GM20000 (cell line): Measurements from ENCODE around the gene RRP9.

ENCODE experiments used
- DNase-seq: peaks from one replicate; pipeline ENCODE4 v3.0.0; 2012; ENCODE audit warnings: low spot score
- TF ChIP-seq, protein P1 (sequence below): IDR thresholded peaks from 2 replicates; pipeline ENCODE4 v1.5.1; 2012; ENCODE audit warnings: mild to moderate bottlenecking, control low read depth; ENCODE audit errors: extremely low read depth, missing control alignments

The RRP9 gene

DNA sequence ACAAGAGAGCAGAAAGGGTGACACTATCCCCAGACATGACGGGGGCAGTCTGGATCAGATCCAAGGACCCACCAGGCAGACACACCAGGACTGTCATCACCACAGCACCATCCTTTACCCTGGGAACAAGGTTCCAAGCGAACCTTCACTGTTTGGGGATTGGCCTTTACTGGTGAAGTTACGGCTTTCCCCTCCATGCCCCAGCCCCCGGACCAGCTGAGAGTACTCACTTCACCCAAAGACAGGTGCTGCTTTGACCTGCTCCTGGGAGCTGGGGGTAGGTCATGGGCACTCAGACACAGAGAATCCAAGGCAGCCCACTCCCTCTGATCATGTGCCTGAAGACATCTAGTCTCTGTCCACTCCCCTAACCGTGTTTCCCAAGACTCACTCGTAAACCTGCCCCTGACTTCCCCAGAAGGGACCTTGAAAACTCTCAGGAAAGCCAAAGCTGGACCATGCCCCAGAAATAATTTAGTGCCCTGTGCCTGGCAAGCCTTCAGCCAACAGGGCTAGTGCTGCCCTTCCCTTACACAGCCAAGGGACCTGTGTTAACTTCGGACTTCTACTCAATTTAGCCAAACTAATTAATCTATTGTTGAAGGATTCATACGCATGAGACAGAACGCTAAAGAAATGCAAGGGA is 2.8 kb downstream of the RRP9 start:
- TF ChIP-seq, protein P1, sequence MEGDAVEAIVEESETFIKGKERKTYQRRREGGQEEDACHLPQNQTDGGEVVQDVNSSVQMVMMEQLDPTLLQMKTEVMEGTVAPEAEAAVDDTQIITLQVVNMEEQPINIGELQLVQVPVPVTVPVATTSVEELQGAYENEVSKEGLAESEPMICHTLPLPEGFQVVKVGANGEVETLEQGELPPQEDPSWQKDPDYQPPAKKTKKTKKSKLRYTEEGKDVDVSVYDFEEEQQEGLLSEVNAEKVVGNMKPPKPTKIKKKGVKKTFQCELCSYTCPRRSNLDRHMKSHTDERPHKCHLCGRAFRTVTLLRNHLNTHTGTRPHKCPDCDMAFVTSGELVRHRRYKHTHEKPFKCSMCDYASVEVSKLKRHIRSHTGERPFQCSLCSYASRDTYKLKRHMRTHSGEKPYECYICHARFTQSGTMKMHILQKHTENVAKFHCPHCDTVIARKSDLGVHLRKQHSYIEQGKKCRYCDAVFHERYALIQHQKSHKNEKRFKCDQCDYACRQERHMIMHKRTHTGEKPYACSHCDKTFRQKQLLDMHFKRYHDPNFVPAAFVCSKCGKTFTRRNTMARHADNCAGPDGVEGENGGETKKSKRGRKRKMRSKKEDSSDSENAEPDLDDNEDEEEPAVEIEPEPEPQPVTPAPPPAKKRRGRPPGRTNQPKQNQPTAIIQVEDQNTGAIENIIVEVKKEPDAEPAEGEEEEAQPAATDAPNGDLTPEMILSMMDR: no peak
- no peak for DNase-seq

DNA sequence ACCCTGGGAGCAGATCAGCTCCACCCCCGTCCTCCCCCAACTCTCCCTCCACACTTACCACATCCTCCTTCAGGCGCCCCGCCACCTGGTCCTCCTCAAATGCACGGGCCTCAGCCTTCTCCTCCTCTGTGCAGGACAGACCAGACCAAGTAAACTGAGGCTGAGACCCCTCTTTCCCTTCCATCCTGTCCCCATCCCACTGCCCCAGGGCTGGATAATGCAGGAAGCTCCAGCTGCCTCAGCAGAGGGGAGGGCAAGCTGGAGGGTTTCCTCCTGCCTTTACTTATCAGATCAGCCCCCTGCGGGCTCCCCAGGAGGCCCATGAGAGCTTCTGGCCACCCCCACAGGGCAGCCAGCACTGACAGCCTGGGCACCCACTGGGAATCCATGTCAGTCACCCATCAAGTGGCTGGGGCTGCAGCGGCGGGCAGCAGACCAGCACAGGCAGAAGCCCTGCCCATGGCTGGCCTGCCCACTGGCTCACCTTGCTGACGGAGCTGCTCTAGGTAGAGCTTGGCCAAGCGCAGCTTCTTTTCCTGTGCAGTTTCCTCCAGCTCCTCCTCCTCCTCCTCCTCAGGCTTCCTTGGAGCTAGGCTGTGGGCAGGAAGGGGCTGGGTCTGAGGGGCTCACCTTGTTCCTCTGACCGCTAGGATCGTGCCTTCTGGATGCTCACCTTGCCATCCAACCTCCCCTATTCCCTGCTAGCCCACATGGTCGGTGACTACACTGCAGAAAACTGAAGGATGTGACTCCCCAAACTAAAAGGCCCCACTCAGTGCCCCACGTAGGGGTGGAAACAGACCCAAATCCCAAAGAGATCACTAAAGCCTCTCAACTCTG is 3.9 kb downstream of the RRP9 start:
- TF ChIP-seq, protein P1: no peak
- DNase-seq: no peak

DNA sequence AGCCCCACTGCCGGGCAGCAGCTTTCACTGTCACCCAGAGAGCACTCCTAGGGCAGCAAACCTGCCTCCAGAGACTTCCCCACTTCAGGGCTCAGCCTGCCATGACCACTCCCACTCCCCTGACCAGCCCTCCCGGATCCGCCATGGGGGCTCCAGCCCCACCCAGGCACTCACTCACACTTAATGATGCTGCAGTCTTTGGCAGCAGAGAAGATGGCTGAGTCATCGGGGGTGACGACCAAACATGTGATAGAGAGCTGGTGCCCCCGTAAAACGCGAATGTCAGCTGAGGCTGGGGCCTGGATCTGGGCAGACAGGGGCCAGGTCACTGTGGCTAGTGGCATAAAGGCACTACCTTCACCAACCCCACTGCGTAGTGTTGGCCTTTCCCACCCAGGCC is 4.7 kb downstream of the RRP9 start:
- no peak for DNase-seq
- TF ChIP-seq, protein P1: no peak

DNA sequence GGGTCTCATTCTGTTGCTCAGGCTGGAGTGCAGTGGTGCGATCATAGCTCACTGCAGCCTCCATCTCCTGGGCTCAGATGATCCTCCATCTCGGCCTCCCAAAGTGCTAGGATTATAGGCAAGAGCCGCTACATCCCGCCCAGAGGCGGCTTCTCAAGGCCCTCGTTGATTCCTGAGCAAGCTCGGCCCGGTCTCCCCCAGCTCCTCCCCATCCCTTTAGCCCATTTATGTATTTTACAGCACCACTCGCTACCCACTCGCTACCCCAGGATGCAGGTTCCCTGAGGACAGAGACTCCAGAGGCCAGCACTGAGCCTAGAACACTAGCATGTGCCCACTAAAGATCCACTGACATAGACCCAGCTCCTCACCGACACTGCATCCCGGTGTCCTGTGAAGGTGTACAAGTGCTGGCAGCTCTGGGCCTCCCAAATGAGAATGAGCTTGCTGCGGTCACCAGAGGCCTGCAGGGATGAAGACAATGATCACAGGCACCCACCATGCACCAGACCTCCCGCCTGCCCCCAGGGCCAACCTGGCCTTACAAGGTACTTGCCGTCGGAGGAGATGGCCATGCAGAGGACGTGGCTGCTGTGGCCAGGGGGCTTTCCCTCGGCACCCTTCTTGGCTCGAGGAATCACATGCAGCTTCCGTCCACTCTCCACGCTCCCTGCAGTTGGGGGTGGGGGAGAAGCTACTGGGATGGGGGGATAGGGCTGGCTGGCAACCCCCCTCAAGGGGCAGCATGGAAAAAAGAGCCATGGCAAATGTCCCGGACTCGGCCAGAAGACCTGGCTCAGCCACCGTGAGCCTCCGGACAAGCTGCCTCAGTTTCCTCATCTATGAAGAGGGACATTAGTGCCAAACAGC is 5.6 kb downstream of the RRP9 start:
- no peak for DNase-seq
- TF ChIP-seq, protein P1: no peak

DNA sequence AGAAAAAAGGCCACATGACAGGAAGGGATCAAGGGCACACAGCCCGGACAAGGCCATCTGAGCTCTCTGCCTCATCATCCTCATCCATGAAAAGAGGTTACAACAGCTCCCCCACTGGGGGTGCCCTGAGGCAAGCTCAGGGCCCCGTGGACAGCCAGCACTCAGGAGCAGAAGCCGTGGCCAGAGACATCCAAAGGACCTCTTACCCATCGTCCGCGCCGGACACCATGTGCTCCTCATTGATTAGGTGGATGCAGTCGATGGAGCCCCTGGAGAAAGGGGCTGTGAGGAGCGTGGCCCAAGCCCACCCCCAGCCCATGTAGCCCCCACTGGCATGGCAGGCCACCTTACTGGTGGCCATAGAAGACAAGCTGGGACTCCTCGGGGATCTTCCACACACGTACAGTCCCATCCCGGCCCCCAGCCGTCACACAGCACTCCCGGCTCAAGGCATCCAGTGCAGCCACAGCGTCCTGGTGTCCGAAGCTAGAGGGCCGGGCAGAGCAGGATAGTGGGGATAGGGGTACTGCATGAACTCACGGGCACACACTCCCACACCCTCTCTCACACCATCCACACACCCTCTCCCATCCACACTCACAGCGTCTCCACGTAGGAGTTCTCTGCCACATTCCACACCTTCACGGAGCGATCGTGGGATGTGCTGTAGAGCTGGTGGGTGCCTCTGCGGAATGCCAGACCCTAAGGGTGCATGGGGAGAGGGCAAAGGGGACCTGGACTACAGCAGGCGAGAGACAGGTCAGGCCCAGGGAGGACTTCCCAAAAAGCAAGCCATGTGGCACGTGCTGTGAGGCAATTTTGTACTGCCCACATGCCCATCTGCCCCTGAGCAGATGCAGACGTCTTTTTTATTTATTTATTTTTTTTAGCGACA is 6.5 kb downstream of the RRP9 start:
- TF ChIP-seq, protein P1: no peak
- no peak for DNase-seq

DNA sequence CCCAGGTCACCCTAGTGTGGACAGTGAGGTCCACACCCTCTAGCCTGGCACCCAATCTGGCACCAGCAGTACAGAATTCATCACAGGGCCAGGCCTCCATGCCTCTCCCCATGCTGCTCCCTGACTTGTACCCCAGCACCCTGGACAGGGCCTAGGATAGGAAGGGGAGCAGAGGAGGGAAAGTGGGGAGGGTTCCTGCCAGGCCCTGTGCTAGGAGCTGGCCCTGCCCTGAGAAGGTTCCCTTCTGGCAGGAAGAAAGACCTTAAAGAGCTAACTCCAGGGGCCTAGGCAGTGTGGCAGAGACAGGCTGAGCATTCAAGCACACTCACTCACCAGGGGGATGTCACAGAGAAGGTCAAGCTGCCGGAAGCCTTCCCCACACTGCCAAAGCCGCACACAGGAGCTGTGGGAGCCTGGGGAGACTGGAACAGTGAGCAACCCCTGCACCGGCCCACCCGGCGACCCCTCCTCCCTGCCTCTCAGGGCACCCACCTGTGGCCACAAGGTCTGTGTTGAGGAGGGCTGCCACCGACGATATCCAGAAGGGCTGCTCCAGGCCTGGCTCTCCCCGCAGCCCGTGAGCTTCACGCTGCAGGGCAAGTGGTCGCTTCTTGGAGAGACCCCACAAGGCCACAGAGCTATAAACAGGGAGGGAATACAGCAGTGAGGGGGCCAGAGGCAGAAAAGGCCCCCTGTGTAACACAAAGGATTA is 7.4 kb downstream of the RRP9 start:
- TF ChIP-seq, protein P1: no peak
- no peak for DNase-seq
